ENCODE measurements around the gene NAALADL2.

- TF ChIP-seq CTCF (IDR thresholded peaks at IDR 0.05) (no peak), POLR2A (IDR thresholded peaks at IDR 0.05) (no peak)
Measured at GRCh38 chr3:175447521-175447920, 588.4 kb downstream of the NAALADL2 start.
